Cerebellar nuclear complex (tissue), 1 donor: Measurements from ENCODE around the gene FOLR2.

ENCODE experiments used
- DNase-seq, 2 experiments: peaks; one replicate each; lab custom pipeline; 2025; lab: John Stamatoyannopoulos, UW

Gene FOLR2

GRCh38 chr11:72229925-72230763 lies 13.6 kb downstream of the FOLR2 start:
- no peak for DNase-seq

DNA sequence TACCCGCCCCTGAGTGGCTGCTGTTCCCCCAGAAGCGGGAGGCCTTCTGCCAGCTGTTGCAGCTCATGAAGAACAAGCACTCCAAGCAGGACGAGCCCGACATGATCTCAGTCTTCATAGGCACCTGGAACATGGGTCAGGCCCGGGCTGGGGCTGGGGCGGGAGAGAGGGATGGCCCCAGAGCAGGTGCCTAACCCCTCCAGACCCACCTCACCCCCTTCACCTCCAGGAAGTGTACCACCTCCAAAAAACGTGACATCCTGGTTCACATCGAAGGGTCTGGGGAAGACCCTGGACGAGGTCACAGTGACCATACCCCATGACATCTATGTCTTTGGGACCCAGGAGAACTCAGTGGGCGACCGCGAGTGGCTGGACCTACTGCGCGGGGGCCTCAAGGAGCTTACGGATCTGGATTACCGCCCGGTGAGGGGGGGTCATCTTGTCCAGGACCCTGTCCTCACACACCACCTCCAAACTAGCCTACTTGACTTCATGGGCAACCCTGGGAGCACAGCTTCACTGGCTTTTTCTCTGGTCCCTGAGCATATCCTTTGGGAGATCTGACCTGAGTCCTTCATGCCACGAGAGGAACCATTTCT lies 14.3 kb downstream of the FOLR2 start:
- no peak for DNase-seq

- no peak for DNase-seq
Measured at GRCh38 chr11:72231396-72232259, 15.0 kb downstream of the FOLR2 start.

- no peak for DNase-seq
Measured at GRCh38 chr11:72232260-72233055, 15.9 kb downstream of the FOLR2 start.

- DNase-seq = no peak
Measured at GRCh38 chr11:72233056-72233772, 16.6 kb downstream of the FOLR2 start.

DNA sequence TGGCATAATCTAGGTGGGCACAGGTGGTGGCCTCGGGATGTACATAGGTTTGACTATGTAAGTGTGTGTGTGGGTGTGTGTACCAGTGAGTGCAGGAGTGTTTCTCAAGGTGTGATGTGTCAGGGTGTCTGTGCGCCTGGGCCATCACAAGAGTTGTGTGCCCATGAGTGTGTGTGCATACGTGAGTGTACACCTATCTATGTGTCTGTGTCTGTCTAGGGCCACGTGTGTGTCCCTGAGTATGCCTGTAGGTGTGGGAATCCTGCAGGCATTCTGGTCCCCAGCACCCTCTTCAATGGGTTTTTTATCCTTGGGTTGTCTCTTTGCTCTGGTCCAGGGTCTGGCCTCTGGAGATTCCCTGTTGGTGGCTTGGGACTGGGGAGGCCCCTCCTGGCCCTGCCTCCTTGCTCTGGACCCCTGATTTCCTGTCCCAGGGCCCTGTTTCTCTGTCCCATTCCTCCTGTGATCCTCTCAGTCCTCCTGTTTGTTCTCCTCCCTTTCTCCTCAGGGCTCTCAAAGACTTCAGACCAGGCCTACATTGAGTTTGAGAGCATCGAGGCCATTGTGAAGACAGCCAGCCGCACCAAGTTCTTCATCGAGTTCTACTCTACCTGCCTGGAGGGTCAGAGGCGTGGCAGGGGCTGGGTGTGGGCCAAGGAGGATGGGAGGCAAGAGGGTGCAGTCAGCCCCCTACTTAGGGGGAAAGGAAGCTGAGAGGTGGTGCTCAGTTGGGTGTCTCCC lies 17.3 kb downstream of the FOLR2 start:
- no peak for DNase-seq

- DNase-seq = no peak
Measured at GRCh38 chr11:72234514-72234830, 17.9 kb downstream of the FOLR2 start.

GRCh38 chr11:72234920-72235319 lies 18.3 kb downstream of the FOLR2 start:
- DNase-seq = no peak

DNA sequence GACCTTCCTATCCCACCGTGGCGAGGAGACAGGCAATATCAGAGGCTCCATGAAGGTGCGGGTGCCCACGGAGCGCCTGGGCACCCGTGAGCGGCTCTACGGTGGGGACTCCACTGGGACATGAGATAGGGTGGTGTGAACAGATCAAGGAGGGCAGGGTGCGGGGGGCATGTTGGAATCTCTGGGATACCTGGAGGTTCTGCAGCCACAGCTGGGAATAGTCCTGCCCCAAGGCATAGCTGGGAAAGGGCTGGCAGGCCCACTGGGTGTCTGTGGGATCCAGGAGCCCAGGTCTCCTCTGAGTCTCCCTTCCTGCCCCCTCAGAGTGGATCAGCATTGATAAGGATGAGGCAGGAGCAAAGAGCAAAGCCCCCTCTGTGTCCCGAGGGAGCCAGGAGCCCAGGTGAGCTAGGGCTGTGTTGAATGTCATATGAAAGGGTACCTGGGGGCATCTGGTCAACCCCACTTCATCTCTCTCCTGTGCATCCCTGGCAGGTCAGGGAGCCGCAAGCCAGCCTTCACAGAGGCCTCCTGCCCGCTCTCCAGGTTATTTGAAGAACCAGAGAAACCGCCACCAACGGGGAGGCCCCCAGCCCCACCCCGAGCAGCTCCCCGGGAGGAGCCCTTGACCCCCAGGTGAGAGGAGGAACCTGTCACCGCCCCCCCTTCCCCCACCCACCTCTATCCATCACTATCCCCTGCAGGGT lies 18.9 kb downstream of the FOLR2 start:
- no peak for DNase-seq

- no peak for DNase-seq
Measured at GRCh38 chr11:72236083-72236697, 19.6 kb downstream of the FOLR2 start.

- DNase-seq = no peak
Measured at GRCh38 chr11:72236774-72237111, 20.1 kb downstream of the FOLR2 start.

DNA sequence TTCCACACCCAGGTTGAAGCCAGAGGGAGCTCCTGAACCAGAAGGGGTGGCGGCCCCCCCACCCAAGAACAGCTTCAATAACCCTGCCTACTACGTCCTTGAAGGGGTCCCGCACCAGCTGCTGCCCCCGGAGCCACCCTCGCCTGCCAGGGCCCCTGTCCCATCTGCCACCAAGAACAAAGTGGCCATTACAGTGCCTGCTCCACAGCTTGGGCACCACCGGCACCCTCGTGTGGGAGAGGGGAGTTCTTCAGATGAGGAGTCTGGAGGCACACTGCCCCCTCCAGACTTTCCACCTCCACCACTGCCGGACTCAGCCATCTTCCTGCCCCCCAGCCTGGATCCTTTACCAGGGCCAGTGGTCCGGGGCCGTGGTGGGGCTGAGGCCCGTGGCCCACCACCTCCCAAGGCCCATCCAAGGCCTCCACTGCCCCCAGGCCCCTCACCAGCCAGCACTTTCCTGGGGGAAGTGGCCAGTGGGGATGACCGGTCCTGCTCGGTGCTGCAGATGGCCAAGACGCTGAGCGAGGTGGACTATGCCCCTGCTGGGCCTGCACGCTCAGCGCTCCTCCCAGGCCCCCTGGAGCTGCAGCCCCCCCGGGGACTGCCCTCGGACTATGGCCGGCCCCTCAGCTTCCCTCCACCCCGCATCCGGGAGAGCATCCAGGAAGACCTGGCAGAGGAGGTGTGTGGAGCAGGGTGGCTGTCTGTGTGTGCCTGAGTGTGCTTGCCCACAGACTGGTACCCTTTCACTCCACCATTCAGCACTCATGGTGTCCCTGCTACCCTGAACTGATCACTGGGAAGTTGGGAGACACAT lies 20.7 kb downstream of the FOLR2 start:
- no peak for DNase-seq

DNA sequence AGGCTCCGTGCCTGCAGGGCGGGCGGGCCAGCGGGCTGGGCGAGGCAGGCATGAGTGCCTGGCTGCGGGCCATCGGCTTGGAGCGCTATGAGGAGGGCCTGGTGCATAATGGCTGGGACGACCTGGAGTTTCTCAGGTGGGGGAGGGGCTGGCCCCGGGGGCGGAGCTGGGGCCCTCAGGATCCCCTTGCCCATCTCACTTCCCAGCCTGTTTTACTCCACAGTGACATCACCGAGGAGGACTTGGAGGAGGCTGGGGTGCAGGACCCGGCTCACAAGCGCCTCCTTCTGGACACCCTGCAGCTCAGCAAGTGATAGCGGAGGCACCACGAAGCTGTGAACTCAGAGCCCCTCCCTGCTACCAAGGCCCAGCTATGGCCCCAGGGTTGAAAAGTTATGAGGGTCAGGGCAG lies 21.5 kb downstream of the FOLR2 start:
- DNase-seq = no peak

DNA sequence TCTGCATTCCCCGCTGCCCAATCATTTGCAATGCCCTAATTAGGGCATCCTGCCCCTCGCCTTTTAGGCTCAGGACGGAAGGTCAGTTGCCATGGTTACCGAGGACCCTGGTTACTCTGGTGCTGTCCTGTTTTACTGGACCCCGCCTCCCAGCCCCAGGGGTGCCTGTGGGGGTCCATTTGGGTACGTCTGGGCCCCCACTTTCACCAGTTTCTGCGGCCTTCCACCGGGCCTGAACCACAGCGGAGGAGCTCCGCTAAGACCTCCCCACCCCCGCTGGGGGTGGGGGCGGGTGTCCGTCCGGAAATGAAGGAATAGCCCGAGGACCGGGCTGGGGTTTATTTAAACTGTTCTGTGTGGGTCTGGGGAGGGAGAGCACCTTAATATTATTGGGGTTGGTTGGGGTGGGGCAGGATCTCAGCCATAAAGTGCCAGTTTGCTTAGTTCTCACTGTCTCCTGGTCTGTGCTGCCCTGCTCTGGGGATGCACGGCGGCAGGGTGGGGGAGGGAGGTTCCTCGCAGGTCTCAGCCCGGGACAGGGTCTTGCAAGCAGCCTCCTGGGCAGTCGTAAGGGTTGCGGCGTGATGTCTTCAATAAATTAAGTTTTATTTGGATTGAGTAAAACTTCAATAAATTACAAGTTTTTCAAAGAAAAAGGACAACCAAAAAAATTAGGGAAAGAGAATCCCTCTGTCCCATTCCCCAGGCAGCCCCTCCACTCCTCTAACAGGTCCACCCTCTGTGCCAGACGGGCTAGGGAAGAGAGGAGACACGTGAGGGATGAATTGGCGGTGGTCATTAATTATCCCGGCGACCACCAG lies 22.1 kb downstream of the FOLR2 start:
- DNase-seq = no peak

DNA sequence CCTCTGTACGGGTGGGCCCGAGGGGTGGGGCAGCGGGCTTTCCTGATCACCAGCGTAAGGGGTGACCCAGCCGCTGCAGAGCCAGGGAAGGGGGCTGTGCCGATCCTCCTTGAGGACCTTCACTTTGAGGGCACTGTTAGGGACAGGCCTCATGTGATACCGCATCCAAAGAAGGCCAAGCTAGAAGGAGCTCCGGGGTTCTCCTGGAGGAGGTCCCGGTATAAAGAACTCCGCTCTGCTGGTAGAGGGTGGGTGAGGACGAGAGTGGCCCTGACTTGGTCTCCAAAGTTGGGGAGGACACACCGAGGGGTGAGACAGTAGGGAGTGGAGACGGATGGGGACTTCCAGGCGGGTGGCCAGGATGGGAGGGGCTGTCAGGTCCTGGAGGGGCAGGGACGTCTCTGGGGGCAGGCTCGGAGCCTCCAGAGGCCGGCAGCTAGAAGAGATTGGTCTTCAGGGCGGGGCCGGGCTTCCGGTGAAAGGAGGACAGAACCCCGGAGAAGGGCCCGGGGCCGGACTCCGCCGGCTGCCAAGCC lies 22.8 kb downstream of the FOLR2 start:
- DNase-seq = no peak

GRCh38 chr11:72239849-72240460 lies 23.4 kb downstream of the FOLR2 start:
- no peak for DNase-seq
